ENCODE data around the gene GAREM2.
A peak's percentile ranks its signal among the peaks of the same experiment; 100 is the strongest.
"Not testable (repeated sequence)": the region's sequence is repeated elsewhere in the genome, so short reads cannot be mapped to it uniquely, and the experiment has no call there.

The GAREM2 gene

GRCh38 chr2:26172871-26173775, at the start of gene GAREM2:
GAREM2 (plus strand) TSS chr2:26173088; CDS start chr2:26173221, 133 bp downstream.
- no peak for DNase-seq

GRCh38 chr2:26123426-26123825, 49.5 kb upstream of the GAREM2 start:
- no peak for DNase-seq

- DNase-seq = no peak
Measured at GRCh38 chr2:26126074-26126473, 46.8 kb upstream of the GAREM2 start.

GRCh38 chr2:26128176-26128575, 44.7 kb upstream of the GAREM2 start:
- no peak for DNase-seq

- no peak for DNase-seq
Measured at GRCh38 chr2:26130763-26131162, 42.1 kb upstream of the GAREM2 start.

- DNase-seq = no peak
Measured at GRCh38 chr2:26136451-26136850, 36.4 kb upstream of the GAREM2 start.

- DNase-seq = no peak
Measured at GRCh38 chr2:26139269-26140183, 33.4 kb upstream of the GAREM2 start.

- no peak for DNase-seq
Measured at GRCh38 chr2:26141145-26141769, 31.6 kb upstream of the GAREM2 start.

GRCh38 chr2:26144031-26144430, 28.9 kb upstream of the GAREM2 start:
- no peak for DNase-seq

GRCh38 chr2:26144953-26145680, 27.8 kb upstream of the GAREM2 start:
- DNase-seq = peak; percentile 67

- no peak for DNase-seq
Measured at GRCh38 chr2:26148501-26148900, 24.4 kb upstream of the GAREM2 start.

- DNase-seq = no peak
Measured at GRCh38 chr2:26150243-26150642, 22.6 kb upstream of the GAREM2 start.

GRCh38 chr2:26157580-26157979, 15.3 kb upstream of the GAREM2 start:
- DNase-seq = no peak

GRCh38 chr2:26161926-26162325, 11.0 kb upstream of the GAREM2 start:
- no peak for DNase-seq

GRCh38 chr2:26162963-26163362, 9.9 kb upstream of the GAREM2 start:
- DNase-seq = no peak

- DNase-seq = no peak
Measured at GRCh38 chr2:26164231-26164630, 8.7 kb upstream of the GAREM2 start.

- DNase-seq = no peak
Measured at GRCh38 chr2:26164641-26165211, 8.2 kb upstream of the GAREM2 start.

- no peak for DNase-seq
Measured at GRCh38 chr2:26165403-26165802, 7.5 kb upstream of the GAREM2 start.

- DNase-seq = not testable (repeated sequence)
Measured at GRCh38 chr2:26166541-26166940, 6.3 kb upstream of the GAREM2 start.

- DNase-seq = no peak
Measured at GRCh38 chr2:26168785-26169184, 4.1 kb upstream of the GAREM2 start.

GRCh38 chr2:26169226-26169625, 3.7 kb upstream of the GAREM2 start:
- no peak for DNase-seq
